Muscle of leg (tissue), 11 donors: ENCODE results near the gene KREMEN1. TPM values are rescaled to one million over a fixed set of nuclear protein-coding genes. Genes with fewer than 3 reads are reported as not detected.

Experiments
- DNase-seq: peaks from one replicate; pipeline ENCODE4 v3.0.0; 2013
- H3K27ac ChIP-seq: one replicate; pipeline ENCODE4 v1.5.1; 2013; ENCODE audit warnings: mild to moderate bottlenecking, low read length, control low read depth
- H3K27me3 ChIP-seq: one replicate; pipeline ENCODE4 v1.6.1; 2013; ENCODE audit warnings: low read length; ENCODE audit not compliant: control insufficient read depth, insufficient read depth
- H3K36me3 ChIP-seq: one replicate; pipeline ENCODE4 v1.6.1; 2013; ENCODE audit warnings: low read length; ENCODE audit not compliant: control insufficient read depth, insufficient read depth
- H3K4me1 ChIP-seq: one replicate; pipeline ENCODE4 v1.6.1; 2013; ENCODE audit warnings: low read length; ENCODE audit not compliant: control insufficient read depth, insufficient read depth
- H3K4me3 ChIP-seq: one replicate; pipeline ENCODE4 v1.5.1; 2013; ENCODE audit warnings: low read length, control low read depth
- H3K9me3 ChIP-seq: replicated peaks from 2 replicates; pipeline ENCODE4 v1.6.1; 2013; ENCODE audit warnings: low read depth, low read length; ENCODE audit not compliant: control insufficient read depth
- WGBS: methylation state at CpG from one replicate; pipeline ENCODE4 v1.1.5; 2013; ENCODE audit warnings: missing lambda C conversion rate; ENCODE audit not compliant: insufficient coverage; 5-methylcytosine and 5-hydroxymethylcytosine counted together
- polyA plus RNA-seq, 8 donors: library from polyadenylated mRNA; unstranded; fragments of 120-200 nt; gene quantifications; one replicate each; pipeline versions ENCODE4 v1.2.1 to v1.2.3, GENCODE V29; 2013; ENCODE audit warnings: inconsistent platforms in 1 of 8, low replicate concordance in 1 of 8; ENCODE audit not compliant: insufficient read length in 8 of 8, insufficient read depth in 1 of 8
- total RNA-seq: library from RNA; stranded (reverse); fragments of 120-200 nt; gene quantifications from one replicate; pipeline ENCODE4 v1.2.4, GENCODE V29; 2013

KREMEN1 gene
- total and polyA plus RNA-seq, 9 donors, result 44.9 to 96.6 (median 86.6) TPM

GRCh38 chr22:29102300-29102699, 29.5 kb downstream of the KREMEN1 start:
- Histone ChIP-seq H3K36me3 (peaks cover 10% of the 10 kb centered on the region), H3K27me3 (no peaks in the 10 kb centered on the region), H3K9me3 (no peaks in the 10 kb centered on the region), H3K27ac (no peak overlapping the region), H3K4me1 (peaks cover 6% of the 10 kb centered on the region), H3K4me3 (no peak overlapping the region)
- no peak for DNase-seq
- WGBS, result no CpG with 5 or more reads among the region's 2 CpGs

GRCh38 chr22:29103121-29103520, 30.3 kb downstream of the KREMEN1 start:
- no peak for DNase-seq
- Histone ChIP-seq H3K27me3 (no peaks in the 10 kb centered on the region), H3K4me1 (peaks cover 6% of the 10 kb centered on the region), H3K4me3 (no peak overlapping the region), H3K36me3 (peaks cover 10% of the 10 kb centered on the region), H3K27ac (no peak overlapping the region), H3K9me3 (no peaks in the 10 kb centered on the region)
- 71% methylated on average over 1 of the region's 1 CpG for WGBS

GRCh38 chr22:29105468-29105867, 32.6 kb downstream of the KREMEN1 start:
- Histone ChIP-seq H3K27ac (no peak overlapping the region), H3K36me3 (peaks cover 13% of the 10 kb centered on the region), H3K9me3 (no peaks in the 10 kb centered on the region), H3K27me3 (no peaks in the 10 kb centered on the region), H3K4me3 (no peak overlapping the region), H3K4me1 (peaks cover 11% of the 10 kb centered on the region)
- WGBS, result no CpG with 5 or more reads among the region's 2 CpGs
- DNase-seq, result no peak

GRCh38 chr22:29106839-29107238, 34.0 kb downstream of the KREMEN1 start:
- Histone ChIP-seq H3K36me3 (peaks cover 13% of the 10 kb centered on the region), H3K27me3 (no peaks in the 10 kb centered on the region), H3K27ac (no peak overlapping the region), H3K4me3 (no peak overlapping the region), H3K4me1 (peaks cover 11% of the 10 kb centered on the region), H3K9me3 (no peaks in the 10 kb centered on the region)
- DNase-seq, result no peak
- WGBS, result 6% methylated on average over 2 of the region's 4 CpGs

DNA sequence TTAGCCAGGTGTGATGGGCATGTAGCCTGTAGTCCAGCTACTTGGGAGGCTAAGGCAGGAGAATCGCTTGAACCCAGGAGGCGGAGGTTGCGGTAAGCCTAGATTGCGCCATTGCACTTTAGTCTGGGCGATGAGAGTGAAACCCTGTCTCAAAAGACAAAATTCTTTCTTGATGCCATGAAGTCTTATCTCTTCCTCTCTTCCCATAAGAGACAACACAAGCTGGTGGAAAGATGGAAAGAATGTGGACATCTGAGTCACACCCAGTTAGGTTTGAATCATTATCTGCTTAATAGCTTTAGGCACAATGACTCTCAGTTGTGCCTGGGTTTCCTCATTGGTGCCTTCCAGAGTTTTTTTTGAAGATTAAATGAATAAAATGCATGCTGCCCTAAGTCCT, 35.3 kb downstream of the KREMEN1 start:
- Histone ChIP-seq H3K9me3 (no peaks in the 10 kb centered on the region), H3K4me1 (peaks cover 17% of the 10 kb centered on the region), H3K36me3 (peaks cover 13% of the 10 kb centered on the region), H3K4me3 (no peak overlapping the region), H3K27ac (no peak overlapping the region), H3K27me3 (no peaks in the 10 kb centered on the region)
- 100% methylated on average over 3 of the region's 5 CpGs for WGBS
- no peak for DNase-seq

GRCh38 chr22:29109822-29110221, 37.0 kb downstream of the KREMEN1 start:
- DNase-seq, result no peak
- peaks cover 10% of the 10 kb centered on the region for H3K36me3 ChIP-seq
- WGBS, result no CpG with 5 or more reads among the region's 4 CpGs
- H3K4me3 ChIP-seq, result no peak overlapping the region
- peaks cover 17% of the 10 kb centered on the region for H3K4me1 ChIP-seq
- no peaks in the 10 kb centered on the region for H3K9me3 ChIP-seq
- no peaks in the 10 kb centered on the region for H3K27me3 ChIP-seq
- no peak overlapping the region for H3K27ac ChIP-seq

- WGBS, result no CpG with 5 or more reads among the region's 3 CpGs
- no peak overlapping the region for H3K4me3 ChIP-seq
- H3K36me3 ChIP-seq, result peaks cover 7% of the 10 kb centered on the region
- peaks cover 22% of the 10 kb centered on the region for H3K4me1 ChIP-seq
- H3K27me3 ChIP-seq, result no peaks in the 10 kb centered on the region
- DNase-seq, result no peak
- no peaks in the 10 kb centered on the region for H3K9me3 ChIP-seq
- H3K27ac ChIP-seq, result no peak overlapping the region
Observed at GRCh38 chr22:29110946-29111345, 38.1 kb downstream of the KREMEN1 start.

- WGBS, result 76% methylated on average over 2 of the region's 3 CpGs
- H3K27me3 ChIP-seq, result no peaks in the 10 kb centered on the region
Observed at GRCh38 chr22:29112121-29112520, 39.3 kb downstream of the KREMEN1 start.

DNA sequence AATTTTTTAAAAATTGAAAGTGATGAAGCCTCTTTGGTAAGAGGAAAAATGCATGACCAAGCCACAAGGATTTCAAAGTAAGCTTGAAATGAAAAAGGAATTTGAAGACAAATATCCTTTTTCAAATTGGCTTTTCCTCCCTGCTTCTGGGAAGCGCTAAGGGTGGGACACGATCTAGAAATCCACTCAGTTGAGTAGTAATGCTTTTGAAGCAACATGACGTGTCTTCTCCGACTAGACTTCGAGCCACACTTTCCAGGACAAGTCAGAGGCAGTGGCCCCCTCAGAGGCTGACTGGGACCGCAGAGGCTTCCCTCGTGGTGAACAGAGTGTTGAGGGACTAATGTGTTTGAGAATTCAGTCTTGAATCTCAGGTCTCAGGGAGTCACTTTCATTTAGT, 39.8 kb downstream of the KREMEN1 start:
- Histone ChIP-seq H3K36me3 (peaks cover 7% of the 10 kb centered on the region), H3K27me3 (no peaks in the 10 kb centered on the region), H3K27ac (peak overlapping the region; percentile 17), H3K4me1 (peaks cover 23% of the 10 kb centered on the region), H3K9me3 (no peaks in the 10 kb centered on the region), H3K4me3 (no peak overlapping the region)
- 82% methylated on average over 5 of the region's 7 CpGs for WGBS
- no peak for DNase-seq

More at GRCh38 chr22:29112121-29112520, 39.3 kb downstream of the KREMEN1 start:
- no peak overlapping the region for H3K4me3 ChIP-seq
- H3K27ac ChIP-seq, result no peak overlapping the region
- no peaks in the 10 kb centered on the region for H3K9me3 ChIP-seq
- peaks cover 7% of the 10 kb centered on the region for H3K36me3 ChIP-seq
- DNase-seq, result no peak
- peaks cover 23% of the 10 kb centered on the region for H3K4me1 ChIP-seq

DNA sequence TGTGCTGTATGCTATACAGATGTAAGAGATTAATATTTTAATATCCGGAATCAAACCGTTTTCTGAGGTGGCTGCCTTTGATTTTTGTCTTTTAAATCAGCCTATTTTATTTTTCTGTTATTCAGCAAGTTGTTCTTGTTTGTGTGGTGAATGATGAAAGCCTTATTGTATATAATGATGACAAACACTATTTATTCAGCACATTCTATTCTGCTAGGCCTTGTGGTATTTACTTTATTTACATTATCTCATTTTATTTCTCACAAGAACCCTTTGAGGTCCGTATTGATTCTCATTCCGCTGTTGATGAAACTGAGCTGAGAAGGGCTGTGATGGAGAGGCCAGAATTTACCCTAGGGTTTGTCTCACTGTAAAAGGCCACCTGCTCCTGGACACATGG, 40.5 kb downstream of the KREMEN1 start:
- no peak for DNase-seq
- no CpG with 5 or more reads among the region's 4 CpGs for WGBS
- H3K4me3 ChIP-seq, result no peak overlapping the region
- H3K36me3 ChIP-seq, result peaks cover 11% of the 10 kb centered on the region
- no peaks in the 10 kb centered on the region for H3K27me3 ChIP-seq
- H3K4me1 ChIP-seq, result peaks cover 23% of the 10 kb centered on the region
- no peak overlapping the region for H3K27ac ChIP-seq
- no peaks in the 10 kb centered on the region for H3K9me3 ChIP-seq

DNA sequence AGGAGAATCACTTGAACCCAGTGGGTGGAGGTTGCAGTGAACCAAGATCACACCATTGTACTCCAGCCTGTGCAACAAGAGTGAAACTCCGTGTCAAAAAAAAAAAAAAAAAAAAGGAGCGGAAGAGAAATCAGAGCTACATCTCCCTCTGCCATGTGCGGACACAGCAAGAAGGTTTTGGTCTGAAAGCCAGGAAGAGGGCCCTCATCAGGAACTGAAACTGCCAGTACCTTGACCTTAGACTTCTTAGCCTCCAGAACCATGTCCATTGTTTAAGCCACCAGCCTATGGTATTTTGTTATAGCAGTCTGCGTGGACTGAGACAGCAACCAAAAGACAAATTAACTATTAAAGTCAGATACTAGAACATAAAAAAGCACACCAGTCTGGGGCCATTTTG, 41.6 kb downstream of the KREMEN1 start:
- Histone ChIP-seq H3K27me3 (no peaks in the 10 kb centered on the region), H3K36me3 (peaks cover 13% of the 10 kb centered on the region), H3K9me3 (no peaks in the 10 kb centered on the region), H3K27ac (no peak overlapping the region), H3K4me1 (peaks cover 23% of the 10 kb centered on the region), H3K4me3 (no peak overlapping the region)
- WGBS, result 86% methylated on average over 1 of the region's 4 CpGs
- DNase-seq, result no peak
